PC-9 (cell line): Measurements from ENCODE around the gene MAGI2.

Experiments
- EZH2 ChIP-seq: fragments of 200-600 bp; sonication (generic); IDR thresholded peaks from 2 replicates; pipeline ENCODE4 v1.8.0; 2017; ENCODE audit warnings: antibody characterized with exemption, low read depth
- TF ChIP-seq, protein P1 (sequence below): fragments of 200-600 bp; sonication (generic); conservative IDR thresholded peaks from 2 replicates; pipeline ENCODE4 v1.6.1; 2017; ENCODE audit warnings: mixed run types, antibody characterized with exemption, mild to moderate bottlenecking, moderate library complexity

DNA sequence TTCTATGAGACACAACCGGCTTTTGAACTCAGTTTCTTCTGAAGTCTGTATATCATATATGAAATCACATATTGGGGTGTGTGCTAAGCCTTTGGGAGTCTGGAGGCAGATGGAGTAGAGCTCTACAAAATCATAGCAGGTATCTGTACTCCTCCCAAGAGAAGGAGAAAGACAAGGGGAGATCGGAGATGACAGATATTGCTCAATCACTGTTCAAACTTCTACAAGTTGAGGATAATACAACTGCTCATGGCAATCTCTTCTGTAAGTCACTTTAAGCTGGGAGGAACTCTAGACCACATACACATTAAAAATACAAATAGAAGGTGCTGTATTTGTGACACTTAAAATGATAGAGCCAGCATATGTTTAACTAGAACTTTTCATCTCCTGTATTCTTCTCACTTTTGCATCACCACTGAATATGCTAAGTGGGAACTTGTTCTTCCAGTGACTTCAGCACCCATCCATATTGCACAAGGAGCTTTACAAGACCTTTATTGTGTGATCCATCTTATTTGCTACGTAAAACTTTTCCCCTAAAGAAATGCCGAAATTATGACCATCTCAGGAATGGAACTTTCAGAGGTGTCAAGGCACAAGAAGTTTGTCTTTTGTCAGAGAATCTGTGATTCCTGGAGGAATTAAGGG, 1273.5 kb downstream of the MAGI2 start:
- TF ChIP-seq, protein P1, sequence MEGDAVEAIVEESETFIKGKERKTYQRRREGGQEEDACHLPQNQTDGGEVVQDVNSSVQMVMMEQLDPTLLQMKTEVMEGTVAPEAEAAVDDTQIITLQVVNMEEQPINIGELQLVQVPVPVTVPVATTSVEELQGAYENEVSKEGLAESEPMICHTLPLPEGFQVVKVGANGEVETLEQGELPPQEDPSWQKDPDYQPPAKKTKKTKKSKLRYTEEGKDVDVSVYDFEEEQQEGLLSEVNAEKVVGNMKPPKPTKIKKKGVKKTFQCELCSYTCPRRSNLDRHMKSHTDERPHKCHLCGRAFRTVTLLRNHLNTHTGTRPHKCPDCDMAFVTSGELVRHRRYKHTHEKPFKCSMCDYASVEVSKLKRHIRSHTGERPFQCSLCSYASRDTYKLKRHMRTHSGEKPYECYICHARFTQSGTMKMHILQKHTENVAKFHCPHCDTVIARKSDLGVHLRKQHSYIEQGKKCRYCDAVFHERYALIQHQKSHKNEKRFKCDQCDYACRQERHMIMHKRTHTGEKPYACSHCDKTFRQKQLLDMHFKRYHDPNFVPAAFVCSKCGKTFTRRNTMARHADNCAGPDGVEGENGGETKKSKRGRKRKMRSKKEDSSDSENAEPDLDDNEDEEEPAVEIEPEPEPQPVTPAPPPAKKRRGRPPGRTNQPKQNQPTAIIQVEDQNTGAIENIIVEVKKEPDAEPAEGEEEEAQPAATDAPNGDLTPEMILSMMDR, result no peak
- no peak for TF ChIP-seq EZH2
